Measurements from ENCODE around the gene PCNX2.
"Not testable (repeated sequence)": the region's sequence is repeated elsewhere in the genome, so short reads cannot be mapped to it uniquely, and the experiment has no call there.

The PCNX2 gene

GRCh38 chr1:233111731-233112130 lies 183.8 kb downstream of the PCNX2 start:
- H3K9me3 ChIP-seq (ENCODE audit: low read length) = no peaks in the 10 kb centered on the region
- H3K36me3 ChIP-seq (ENCODE audit: insufficient read depth, low read length) = no peaks in the 10 kb centered on the region
- H3K27me3 ChIP-seq (ENCODE audit: control insufficient read depth in 1 of 2, insufficient read depth in 2 of 2, low read length in 2 of 2) = no peaks in the 10 kb centered on the region
- no peak overlapping the region for H3K27ac ChIP-seq (ENCODE audit: low read depth, low read length)
- H3K9ac ChIP-seq (ENCODE audit: low read length) = no peak overlapping the region
- H3K4me1 ChIP-seq (ENCODE audit: insufficient read depth, low read length) = peaks cover 16% of the 10 kb centered on the region
- H3K4me3 ChIP-seq (ENCODE audit: low read depth in 1 of 2, low read length in 2 of 2) = no peak overlapping the region

GRCh38 chr1:233109096-233109495 lies 186.4 kb downstream of the PCNX2 start:
- Histone ChIP-seq H3K36me3 (ENCODE audit: insufficient read depth, low read length) (no peaks in the 10 kb centered on the region), H3K27ac (ENCODE audit: low read depth, low read length) (no peak overlapping the region), H3K27me3 (ENCODE audit: control insufficient read depth in 1 of 2, insufficient read depth in 2 of 2, low read length in 2 of 2) (no peaks in the 10 kb centered on the region), H3K9ac (ENCODE audit: low read length) (no peak overlapping the region), H3K4me1 (ENCODE audit: insufficient read depth, low read length) (peaks cover 11% of the 10 kb centered on the region), H3K4me3 (ENCODE audit: low read depth in 1 of 2, low read length in 2 of 2) (no peak overlapping the region), H3K9me3 (ENCODE audit: low read length) (no peaks in the 10 kb centered on the region)

- H3K9ac ChIP-seq (ENCODE audit: low read length); H3K9me3 ChIP-seq (ENCODE audit: low read length); H3K4me3 ChIP-seq (ENCODE audit: low read depth in 1 of 2, low read length in 2 of 2); H3K27me3 ChIP-seq (ENCODE audit: control insufficient read depth in 1 of 2, insufficient read depth in 2 of 2, low read length in 2 of 2); H3K4me1 ChIP-seq (ENCODE audit: insufficient read depth, low read length); H3K36me3 ChIP-seq (ENCODE audit: insufficient read depth, low read length); H3K27ac ChIP-seq (ENCODE audit: low read depth, low read length): not testable (repeated sequence)
Observed at GRCh38 chr1:233107716-233108130, 187.8 kb downstream of the PCNX2 start.

- no peaks in the 10 kb centered on the region for H3K9me3 ChIP-seq (ENCODE audit: low read length)
- no peak overlapping the region for H3K9ac ChIP-seq (ENCODE audit: low read length)
- no peak overlapping the region for H3K27ac ChIP-seq (ENCODE audit: low read depth, low read length)
- H3K36me3 ChIP-seq (ENCODE audit: insufficient read depth, low read length) = no peaks in the 10 kb centered on the region
- H3K4me1 ChIP-seq (ENCODE audit: insufficient read depth, low read length) = no peaks in the 10 kb centered on the region
- no peaks in the 10 kb centered on the region for H3K27me3 ChIP-seq (ENCODE audit: control insufficient read depth in 1 of 2, insufficient read depth in 2 of 2, low read length in 2 of 2)
- H3K4me3 ChIP-seq (ENCODE audit: low read depth in 1 of 2, low read length in 2 of 2) = no peak overlapping the region
Observed at GRCh38 chr1:233107130-233107660, 188.3 kb downstream of the PCNX2 start.

GRCh38 chr1:233105225-233105624 lies 190.3 kb downstream of the PCNX2 start:
- no peaks in the 10 kb centered on the region for H3K4me1 ChIP-seq (ENCODE audit: insufficient read depth, low read length)

GRCh38 chr1:233102341-233102740 lies 193.2 kb downstream of the PCNX2 start:
- Histone ChIP-seq H3K9ac (ENCODE audit: low read length) (no peak overlapping the region), H3K36me3 (ENCODE audit: insufficient read depth, low read length) (no peaks in the 10 kb centered on the region), H3K4me1 (ENCODE audit: insufficient read depth, low read length) (peaks cover 5% of the 10 kb centered on the region), H3K4me3 (ENCODE audit: low read depth in 1 of 2, low read length in 2 of 2) (no peak overlapping the region), H3K27me3 (ENCODE audit: control insufficient read depth in 1 of 2, insufficient read depth in 2 of 2, low read length in 2 of 2) (no peaks in the 10 kb centered on the region), H3K27ac (ENCODE audit: low read depth, low read length) (no peak overlapping the region), H3K9me3 (ENCODE audit: low read length) (no peaks in the 10 kb centered on the region)

More at GRCh38 chr1:233105225-233105624, 190.3 kb downstream of the PCNX2 start:
- H3K9me3 ChIP-seq (ENCODE audit: low read length) = no peaks in the 10 kb centered on the region
- H3K4me3 ChIP-seq (ENCODE audit: low read depth in 1 of 2, low read length in 2 of 2) = no peak overlapping the region
- no peak overlapping the region for H3K9ac ChIP-seq (ENCODE audit: low read length)
- no peak overlapping the region for H3K27ac ChIP-seq (ENCODE audit: low read depth, low read length)
- no peaks in the 10 kb centered on the region for H3K36me3 ChIP-seq (ENCODE audit: insufficient read depth, low read length)
- no peaks in the 10 kb centered on the region for H3K27me3 ChIP-seq (ENCODE audit: control insufficient read depth in 1 of 2, insufficient read depth in 2 of 2, low read length in 2 of 2)

GRCh38 chr1:233097959-233098580 lies 197.5 kb downstream of the PCNX2 start:
- no peaks in the 10 kb centered on the region for H3K36me3 ChIP-seq (ENCODE audit: insufficient read depth, low read length)
- H3K4me3 ChIP-seq (ENCODE audit: low read depth in 1 of 2, low read length in 2 of 2) = no peak overlapping the region
- no peaks in the 10 kb centered on the region for H3K27me3 ChIP-seq (ENCODE audit: control insufficient read depth in 1 of 2, insufficient read depth in 2 of 2, low read length in 2 of 2)
- peaks cover 5% of the 10 kb centered on the region for H3K4me1 ChIP-seq (ENCODE audit: insufficient read depth, low read length)
- H3K9ac ChIP-seq (ENCODE audit: low read length) = no peak overlapping the region
- no peaks in the 10 kb centered on the region for H3K9me3 ChIP-seq (ENCODE audit: low read length)
- H3K27ac ChIP-seq (ENCODE audit: low read depth, low read length) = no peak overlapping the region

GRCh38 chr1:233097546-233097945 lies 198.0 kb downstream of the PCNX2 start:
- no peaks in the 10 kb centered on the region for H3K36me3 ChIP-seq (ENCODE audit: insufficient read depth, low read length)
- no peak overlapping the region for H3K9ac ChIP-seq (ENCODE audit: low read length)
- no peaks in the 10 kb centered on the region for H3K9me3 ChIP-seq (ENCODE audit: low read length)
- H3K27me3 ChIP-seq (ENCODE audit: control insufficient read depth in 1 of 2, insufficient read depth in 2 of 2, low read length in 2 of 2) = no peaks in the 10 kb centered on the region
- H3K4me1 ChIP-seq (ENCODE audit: insufficient read depth, low read length) = peaks cover 5% of the 10 kb centered on the region
- no peak overlapping the region for H3K4me3 ChIP-seq (ENCODE audit: low read depth in 1 of 2, low read length in 2 of 2)
- no peak overlapping the region for H3K27ac ChIP-seq (ENCODE audit: low read depth, low read length)

- Histone ChIP-seq H3K9ac (ENCODE audit: low read length) (no peak overlapping the region), H3K9me3 (ENCODE audit: low read length) (no peaks in the 10 kb centered on the region), H3K27ac (ENCODE audit: low read depth, low read length) (no peak overlapping the region), H3K4me1 (ENCODE audit: insufficient read depth, low read length) (peaks cover 5% of the 10 kb centered on the region), H3K4me3 (ENCODE audit: low read depth in 1 of 2, low read length in 2 of 2) (no peak overlapping the region), H3K36me3 (ENCODE audit: insufficient read depth, low read length) (no peaks in the 10 kb centered on the region), H3K27me3 (ENCODE audit: control insufficient read depth in 1 of 2, insufficient read depth in 2 of 2, low read length in 2 of 2) (no peaks in the 10 kb centered on the region)
Observed at GRCh38 chr1:233094691-233095090, 200.8 kb downstream of the PCNX2 start.

GRCh38 chr1:233094269-233094668 lies 201.3 kb downstream of the PCNX2 start:
- Histone ChIP-seq H3K4me1 (ENCODE audit: insufficient read depth, low read length) (peaks cover 5% of the 10 kb centered on the region), H3K27ac (ENCODE audit: low read depth, low read length) (no peak overlapping the region), H3K9ac (ENCODE audit: low read length) (no peak overlapping the region), H3K36me3 (ENCODE audit: insufficient read depth, low read length) (no peaks in the 10 kb centered on the region), H3K4me3 (ENCODE audit: low read depth in 1 of 2, low read length in 2 of 2) (no peak overlapping the region), H3K9me3 (ENCODE audit: low read length) (no peaks in the 10 kb centered on the region), H3K27me3 (ENCODE audit: control insufficient read depth in 1 of 2, insufficient read depth in 2 of 2, low read length in 2 of 2) (no peaks in the 10 kb centered on the region)

GRCh38 chr1:233090746-233091494 lies 204.6 kb downstream of the PCNX2 start:
- H3K27me3 ChIP-seq (ENCODE audit: control insufficient read depth in 1 of 2, insufficient read depth in 2 of 2, low read length in 2 of 2) = no peaks in the 10 kb centered on the region
- no peaks in the 10 kb centered on the region for H3K4me1 ChIP-seq (ENCODE audit: insufficient read depth, low read length)
- H3K27ac ChIP-seq (ENCODE audit: low read depth, low read length) = no peak overlapping the region
- H3K9ac ChIP-seq (ENCODE audit: low read length) = no peak overlapping the region
- no peak overlapping the region for H3K4me3 ChIP-seq (ENCODE audit: low read depth in 1 of 2, low read length in 2 of 2)
- no peaks in the 10 kb centered on the region for H3K36me3 ChIP-seq (ENCODE audit: insufficient read depth, low read length)
- H3K9me3 ChIP-seq (ENCODE audit: low read length) = no peaks in the 10 kb centered on the region
